Peyer's patch (tissue), 4 donors: ENCODE data around the gene RIF1. TPM values are rescaled to one million over a fixed set of nuclear protein-coding genes. Genes with fewer than 3 reads are reported as not detected.
A peak's percentile ranks its signal among the peaks of the same experiment; 100 is the strongest.
"Not testable (repeated sequence)": the region's sequence is repeated elsewhere in the genome, so short reads cannot be mapped to it uniquely, and the experiment has no call there.

ENCODE experiments used
- DNase-seq, 3 donors: peaks; one replicate each; pipeline ENCODE4 v3.0.0-alpha.2; 2017 to 2019
- H3K27ac ChIP-seq, 4 donors: fragments of 200-600 bp; sonication (generic); one replicate each; pipeline ENCODE4 v1.5.1; 2016 to 2019
- H3K27me3 ChIP-seq, 2 donors: fragments of 200-600 bp; sonication (generic); one replicate each; pipeline ENCODE4 v1.5.1; 2019
- H3K36me3 ChIP-seq, 3 donors: fragments of 200-600 bp; sonication (generic); one replicate each; pipeline ENCODE4 v1.5.1; 2016 to 2019
- H3K4me1 ChIP-seq, 4 donors: fragments of 200-600 bp; sonication (generic); one replicate each; pipeline ENCODE4 v1.5.1; 2016 to 2019
- H3K4me3 ChIP-seq, 4 donors: fragments of 200-600 bp; sonication (generic); 1 replicate in 3 of 4; 2 replicates in 1 of 4; pipeline ENCODE4 v1.5.1; 2016 to 2019; ENCODE audit warnings: mild to moderate bottlenecking in 1 of 4
- H3K9me3 ChIP-seq, 4 donors: fragments of 200-600 bp; sonication (generic); one replicate each; pipeline ENCODE4 v1.5.1; 2016 to 2019; ENCODE audit warnings: mild to moderate bottlenecking in 1 of 4
- CTCF ChIP-seq, 6 experiments: fragments of 450-650 bp in 4 of 6; fragments of 200-600 bp in 2 of 6; sonication (generic) in 1 of 6; IDR thresholded peaks; one replicate each; pipeline ENCODE4 v1.5.1; 2017 to 2019; ENCODE audit warnings: antibody characterized with exemption in 6 of 6, mild to moderate bottlenecking in 3 of 6, moderate library complexity in 1 of 6
- POLR2A ChIP-seq, 2 donors: fragments of 450-650 bp; IDR thresholded peaks; one replicate each; pipeline ENCODE4 v1.5.1; 2017; ENCODE audit warnings: antibody characterized with exemption in 2 of 2, mild to moderate bottlenecking in 2 of 2, moderate library complexity in 2 of 2
- total RNA-seq, 4 donors: library from RNA; depleted of rRNA; stranded (reverse); fragments of >200 nt; gene quantifications; one replicate each; pipeline ENCODE4 v1.1.0, GENCODE V29; 2016

The RIF1 gene
- total RNA-seq, 4 donors from 2014 or later, result 20.0 to 51.2 (median 25.4) TPM

- H3K4me1 ChIP-seq, result peaks cover 0 to 9% (median 6%) of the 10 kb centered on the region in 4 donors
- H3K27ac ChIP-seq, result no peak overlapping the region
- no peak for DNase-seq
- no peak overlapping the region for H3K4me3 ChIP-seq
- TF ChIP-seq CTCF (IDR thresholded peaks at IDR 0.05) (no peak), POLR2A (IDR thresholded peaks at IDR 0.05) (no peak)
- H3K27me3 ChIP-seq, result no peaks in the 10 kb centered on the region
- H3K9me3 ChIP-seq, result no peaks in the 10 kb centered on the region
- H3K36me3 ChIP-seq, result peaks cover 0 to under 1% (median 0%) of the 10 kb centered on the region in 3 donors
Measured at GRCh38 chr2:151407281-151407680, 2.4 kb upstream of the RIF1 start.

- DNase-seq, result no peak
- TF ChIP-seq POLR2A (IDR thresholded peaks at IDR 0.05), result no peak
- TF ChIP-seq CTCF (IDR thresholded peaks at IDR 0.05), result no peak
- H3K4me3 ChIP-seq, result peak overlapping the region in 2 of 4 donors; percentile 72 to 80
- peaks cover 0 to 9% (median 6%) of the 10 kb centered on the region in 4 donors for H3K4me1 ChIP-seq
- no peaks in the 10 kb centered on the region for H3K27me3 ChIP-seq
- H3K36me3 ChIP-seq, result peaks cover 0 to 14% (median 0%) of the 10 kb centered on the region in 3 donors
- peak overlapping the region in 3 of 4 donors; percentile 84 to 96 (median 86) for H3K27ac ChIP-seq
- H3K9me3 ChIP-seq, result no peaks in the 10 kb centered on the region
Measured at GRCh38 chr2:151408788-151409600, 708 bp upstream of the RIF1 start.

DNA sequence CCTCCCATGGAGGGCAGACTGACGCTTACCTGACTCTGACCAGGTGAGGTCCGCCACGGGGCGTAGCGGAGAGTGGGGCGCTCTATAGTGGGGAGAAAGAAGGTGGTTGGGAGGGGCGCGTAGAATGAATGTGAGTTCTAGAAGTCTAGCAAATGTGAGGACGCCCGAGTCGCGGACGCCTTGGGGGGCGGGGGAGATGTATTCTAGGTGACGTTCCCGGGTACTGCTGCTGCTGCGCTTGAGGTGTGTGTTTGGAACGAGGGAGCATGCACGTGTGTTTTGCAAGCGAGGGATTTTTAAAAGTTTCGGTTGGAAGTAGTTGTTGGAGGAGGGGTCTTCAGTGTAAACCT, 758 bp downstream of the RIF1 start:
- TF ChIP-seq POLR2A (IDR thresholded peaks at IDR 0.05), result no peak
- no peak for TF ChIP-seq CTCF (IDR thresholded peaks at IDR 0.05)
- Histone ChIP-seq H3K27me3 (no peaks in the 10 kb centered on the region), H3K9me3 (no peaks in the 10 kb centered on the region), H3K36me3 (peaks cover 0 to 22% (median 0%) of the 10 kb centered on the region in 3 donors), H3K4me1 (peaks cover 0 to 9% (median 6%) of the 10 kb centered on the region in 4 donors), H3K4me3 (peak overlapping the region; percentile 72 to 90 (median 80)), H3K27ac (peak overlapping the region; percentile 84 to 96 (median 86))
- DNase-seq, result peak in 2 of 3 donors; percentile 47 to 69

- H3K4me1 ChIP-seq, result no peaks in the 10 kb centered on the region
- H3K27me3 ChIP-seq, result no peaks in the 10 kb centered on the region
- no peak overlapping the region for H3K27ac ChIP-seq
- H3K4me3 ChIP-seq, result no peak overlapping the region
- no peak for TF ChIP-seq CTCF (IDR thresholded peaks at IDR 0.05)
- no peak for TF ChIP-seq POLR2A (IDR thresholded peaks at IDR 0.05)
- DNase-seq, result no peak
- no peaks in the 10 kb centered on the region for H3K9me3 ChIP-seq
- peaks cover 0 to 88% (median 0%) of the 10 kb centered on the region in 3 donors for H3K36me3 ChIP-seq
Measured at GRCh38 chr2:151417650-151418049, 7.9 kb downstream of the RIF1 start.

DNA sequence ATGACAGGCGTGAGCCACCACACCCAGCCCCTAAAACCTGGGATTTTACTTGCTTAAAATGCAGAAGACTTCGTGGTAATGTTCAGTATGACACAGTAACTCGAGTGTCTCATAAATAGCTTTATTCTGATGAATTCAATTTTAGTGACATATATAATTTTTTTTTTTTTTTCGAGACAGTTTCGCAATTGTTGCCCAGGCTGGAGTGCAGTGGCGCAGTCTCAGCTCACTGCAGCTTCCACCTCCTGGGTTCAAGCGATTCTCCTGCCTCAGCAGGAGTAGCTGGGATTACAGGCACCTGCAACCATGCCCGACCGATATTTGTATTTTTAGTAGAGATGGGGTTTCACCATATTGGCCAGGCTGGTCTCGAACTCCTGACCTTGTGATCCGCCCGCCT, 12.0 kb downstream of the RIF1 start:
- H3K36me3 ChIP-seq, result peaks cover 0 to 68% (median 0%) of the 10 kb centered on the region in 3 donors
- not testable (repeated sequence) for DNase-seq, H3K4me1 ChIP-seq, H3K27ac ChIP-seq, H3K9me3 ChIP-seq, H3K4me3 ChIP-seq, H3K27me3 ChIP-seq

- H3K27me3 ChIP-seq, result no peaks in the 10 kb centered on the region
- H3K27ac ChIP-seq, result no peak overlapping the region
- no peak for DNase-seq
- peaks cover 0 to 55% (median 0%) of the 10 kb centered on the region in 3 donors for H3K36me3 ChIP-seq
- H3K9me3 ChIP-seq, result no peaks in the 10 kb centered on the region
- H3K4me1 ChIP-seq, result no peaks in the 10 kb centered on the region
- TF ChIP-seq CTCF (IDR thresholded peaks at IDR 0.05) (no peak), POLR2A (IDR thresholded peaks at IDR 0.05) (no peak)
- H3K4me3 ChIP-seq, result no peak overlapping the region
Measured at GRCh38 chr2:151422917-151423439, 13.3 kb downstream of the RIF1 start.
